ENCODE data around the gene USF1.

USF1 gene

GRCh38 chr1:161089251-161089924 is 43.6 kb upstream of the USF1 start, which contains the start of gene NECTIN4:
TSS of gene NECTIN4 (minus strand) at chr1:161089558. CDS start at chr1:161089296, 262 bp downstream.
- no peak for TF ChIP-seq POU2F2 (IDR thresholded peaks at IDR 0.05; ENCODE audit: low read depth, low read length)
- no peak for TF ChIP-seq TAF1 (IDR thresholded peaks at IDR 0.05; ENCODE audit: low read depth, low read length)
- TF ChIP-seq POLR2A (IDR thresholded peaks at IDR 0.05; ENCODE audit: low read depth, low read length): no peak
- no peak for TF ChIP-seq PAX5 (IDR thresholded peaks at IDR 0.05; ENCODE audit: insufficient read depth, low read length, severe bottlenecking)
- no peak for TF ChIP-seq SPI1 (IDR thresholded peaks at IDR 0.05; ENCODE audit: low read depth, low read length)
- TF ChIP-seq POLR2AphosphoS5 (IDR thresholded peaks at IDR 0.05; ENCODE audit: low read depth, low read length): no peak
- FAIRE-seq (no peak), DNase-seq (ENCODE audit: insufficient read length, low spot score) (no peak)

GRCh38 chr1:161088587-161089110 is 42.9 kb upstream of the USF1 start:
- no peak for TF ChIP-seq POLR2AphosphoS5 (IDR thresholded peaks at IDR 0.05; ENCODE audit: low read depth, low read length)
- TF ChIP-seq POU2F2 (IDR thresholded peaks at IDR 0.05; ENCODE audit: low read depth, low read length): no peak
- TF ChIP-seq POLR2A (IDR thresholded peaks at IDR 0.05; ENCODE audit: low read depth, low read length): no peak
- no peak for TF ChIP-seq SPI1 (IDR thresholded peaks at IDR 0.05; ENCODE audit: low read depth, low read length)
- TF ChIP-seq PAX5 (IDR thresholded peaks at IDR 0.05; ENCODE audit: insufficient read depth, low read length, severe bottlenecking): no peak
- no peak for TF ChIP-seq TAF1 (IDR thresholded peaks at IDR 0.05; ENCODE audit: low read depth, low read length)
- no peak for DNase-seq (ENCODE audit: insufficient read length, low spot score)
- FAIRE-seq: no peak

GRCh38 chr1:161086457-161086856 is 40.7 kb upstream of the USF1 start:
- FAIRE-seq (no peak), DNase-seq (ENCODE audit: insufficient read length, low spot score) (no peak)
- no peak for TF ChIP-seq POU2F2 (IDR thresholded peaks at IDR 0.05; ENCODE audit: low read depth, low read length)
- TF ChIP-seq POLR2AphosphoS5 (IDR thresholded peaks at IDR 0.05; ENCODE audit: low read depth, low read length): no peak
- TF ChIP-seq PAX5 (IDR thresholded peaks at IDR 0.05; ENCODE audit: insufficient read depth, low read length, severe bottlenecking): no peak

GRCh38 chr1:161085165-161085564 is 39.4 kb upstream of the USF1 start:
- DNase-seq (ENCODE audit: insufficient read length, low spot score) (no peak), FAIRE-seq (no peak)
- TF ChIP-seq TAF1 (IDR thresholded peaks at IDR 0.05; ENCODE audit: low read depth, low read length) (no peak), POLR2A (IDR thresholded peaks at IDR 0.05; ENCODE audit: low read depth, low read length) (no peak), POLR2AphosphoS5 (IDR thresholded peaks at IDR 0.05; ENCODE audit: low read depth, low read length) (no peak), POU2F2 (IDR thresholded peaks at IDR 0.05; ENCODE audit: low read depth, low read length) (no peak), PAX5 (IDR thresholded peaks at IDR 0.05; ENCODE audit: insufficient read depth, low read length, severe bottlenecking) (no peak), SPI1 (IDR thresholded peaks at IDR 0.05; ENCODE audit: low read depth, low read length) (no peak)

- FAIRE-seq (no peak), DNase-seq (ENCODE audit: insufficient read length, low spot score) (no peak)
- TF ChIP-seq POLR2A (IDR thresholded peaks at IDR 0.05; ENCODE audit: low read depth, low read length) (no peak), POLR2AphosphoS5 (IDR thresholded peaks at IDR 0.05; ENCODE audit: low read depth, low read length) (no peak), SPI1 (IDR thresholded peaks at IDR 0.05; ENCODE audit: low read depth, low read length) (no peak), PAX5 (IDR thresholded peaks at IDR 0.05; ENCODE audit: insufficient read depth, low read length, severe bottlenecking) (no peak), TAF1 (IDR thresholded peaks at IDR 0.05; ENCODE audit: low read depth, low read length) (no peak), POU2F2 (IDR thresholded peaks at IDR 0.05; ENCODE audit: low read depth, low read length) (no peak)
Observed at GRCh38 chr1:161084597-161084988, 38.8 kb upstream of the USF1 start.

- FAIRE-seq (no peak), DNase-seq (ENCODE audit: insufficient read length, low spot score) (no peak)
- TF ChIP-seq PAX5 (IDR thresholded peaks at IDR 0.05; ENCODE audit: insufficient read depth, low read length, severe bottlenecking): no peak
- no peak for TF ChIP-seq POU2F2 (IDR thresholded peaks at IDR 0.05; ENCODE audit: low read depth, low read length)
- TF ChIP-seq POLR2AphosphoS5 (IDR thresholded peaks at IDR 0.05; ENCODE audit: low read depth, low read length): no peak
- no peak for TF ChIP-seq TAF1 (IDR thresholded peaks at IDR 0.05; ENCODE audit: low read depth, low read length)
- no peak for TF ChIP-seq POLR2A (IDR thresholded peaks at IDR 0.05; ENCODE audit: low read depth, low read length)
- no peak for TF ChIP-seq SPI1 (IDR thresholded peaks at IDR 0.05; ENCODE audit: low read depth, low read length)
Observed at GRCh38 chr1:161083748-161084596, 38.2 kb upstream of the USF1 start.

- TF ChIP-seq TAF1 (IDR thresholded peaks at IDR 0.05; ENCODE audit: low read depth, low read length) (no peak), POU2F2 (IDR thresholded peaks at IDR 0.05; ENCODE audit: low read depth, low read length) (no peak), POLR2AphosphoS5 (IDR thresholded peaks at IDR 0.05; ENCODE audit: low read depth, low read length) (no peak)
- DNase-seq (ENCODE audit: insufficient read length, low spot score) (no peak), FAIRE-seq (peak; percentile 40)
Observed at GRCh38 chr1:161082996-161083747, 37.4 kb upstream of the USF1 start.

GRCh38 chr1:161082483-161082882 is 36.7 kb upstream of the USF1 start:
- FAIRE-seq: no peak
- no peak for DNase-seq (ENCODE audit: insufficient read length, low spot score)
- no peak for TF ChIP-seq TAF1 (IDR thresholded peaks at IDR 0.05; ENCODE audit: low read depth, low read length)
- TF ChIP-seq PAX5 (IDR thresholded peaks at IDR 0.05; ENCODE audit: insufficient read depth, low read length, severe bottlenecking): no peak
- TF ChIP-seq SPI1 (IDR thresholded peaks at IDR 0.05; ENCODE audit: low read depth, low read length): no peak
- TF ChIP-seq POLR2AphosphoS5 (IDR thresholded peaks at IDR 0.05; ENCODE audit: low read depth, low read length): no peak
- TF ChIP-seq POU2F2 (IDR thresholded peaks at IDR 0.05; ENCODE audit: low read depth, low read length): no peak
- TF ChIP-seq POLR2A (IDR thresholded peaks at IDR 0.05; ENCODE audit: low read depth, low read length): no peak

- DNase-seq (ENCODE audit: insufficient read length, low spot score): no peak
- TF ChIP-seq SPI1 (IDR thresholded peaks at IDR 0.05; ENCODE audit: low read depth, low read length) (no peak), PAX5 (IDR thresholded peaks at IDR 0.05; ENCODE audit: insufficient read depth, low read length, severe bottlenecking) (no peak)
- no peak for FAIRE-seq
Observed at GRCh38 chr1:161081519-161081918, 35.7 kb upstream of the USF1 start.
